Panc1 (cell line): ENCODE measurements around the gene MAPK6. TPM values are rescaled to one million over a fixed set of nuclear protein-coding genes. Genes with fewer than 3 reads are reported as not detected.

Experiments
- ATAC-seq: fragments of 200-7000 bp; cut with Tn5 transposase; 2 replicates; pipeline ENCODE4 v1.9.1; 2020; ENCODE audit warnings: mild to moderate bottlenecking, moderate library complexity
- BruUV-seq: library from RNA; stranded (reverse); fragments of 400-500 nt; replicated peaks from 2 replicates; lab custom pipeline; 2021; lab: Mats Ljungman, UMichigan
- CTCF ChIA-PET: fragments of 300-600 bp; sonication (Branson Sonifier 250); formaldehyde crosslinking; loops from one replicate; lab custom pipeline; 2022; ENCODE audit warnings: antibody characterized with exemption; lab: Charles Lee
- POLR2A ChIA-PET: fragments of 300-600 bp; sonication (Branson Sonifier 250); formaldehyde crosslinking; loops from one replicate; lab custom pipeline; 2022; ENCODE audit warnings: antibody characterized with exemption; lab: Charles Lee
- DNase-seq: peaks from one replicate; pipeline ENCODE4 v3.0.0-alpha.2; 2010; ENCODE audit warnings: low read depth, low spot score
- H3K27ac ChIP-seq: 2 replicates; pipeline ENCODE4 v1.5.1; 2011; ENCODE audit warnings: mild to moderate bottlenecking, low read length, inconsistent platforms
- H3K27me3 ChIP-seq: fragments of 200-500 bp; sonication (Bioruptor generic); 2 replicates; pipeline ENCODE4 v1.6.0; 2014; ENCODE audit warnings: low read length, inconsistent platforms; ENCODE audit not compliant: control insufficient read depth, insufficient read depth
- H3K36me3 ChIP-seq: fragments of 200-500 bp; sonication (Bioruptor generic); 2 replicates; pipeline ENCODE4 v1.5.1; 2014; ENCODE audit warnings: inconsistent platforms, mild to moderate bottlenecking, low read length, moderate library complexity; ENCODE audit not compliant: control insufficient read depth, insufficient read depth
- H3K4me1 ChIP-seq: 2 replicates; pipeline ENCODE4 v1.5.1; 2011; ENCODE audit warnings: inconsistent platforms, mild to moderate bottlenecking, low read length, moderate library complexity; ENCODE audit not compliant: control insufficient read depth, insufficient read depth
- H3K4me3 ChIP-seq, 2 experiments: 2 replicates each; pipeline ENCODE4 v1.5.1; 2011 to 2012; ENCODE audit warnings: low read depth in 2 of 2, low read length in 2 of 2, mild to moderate bottlenecking in 2 of 2, inconsistent platforms in 1 of 2, moderate library complexity in 1 of 2
- H3K9me3 ChIP-seq: fragments of 200-500 bp; sonication (Bioruptor generic); 2 replicates; pipeline ENCODE4 v1.5.1; 2014; ENCODE audit warnings: low read depth, mild to moderate bottlenecking, inconsistent platforms, low read length, moderate library complexity; ENCODE audit not compliant: control insufficient read depth, insufficient read depth
- POLR2AphosphoS5 ChIP-seq: IDR thresholded peaks from 2 replicates; pipeline ENCODE4 v1.6.1; 2012; ENCODE audit warnings: mild to moderate bottlenecking, low read depth, low read length, moderate library complexity
- SIN3A ChIP-seq: IDR thresholded peaks from 2 replicates; pipeline ENCODE4 v1.6.1; 2012; ENCODE audit warnings: low read depth, mild to moderate bottlenecking, low read length, moderate library complexity, borderline replicate concordance; ENCODE audit not compliant: insufficient read depth
- TCF7L2 ChIP-seq: IDR thresholded peaks from 2 replicates; pipeline ENCODE4 v1.6.1; 2011; ENCODE audit warnings: mild to moderate bottlenecking, low read depth, low read length, inconsistent platforms
- in situ Hi-C: cut with HindIII; loops from 2 replicates; pipeline ENCODE4 v1.10.0; 2016; ENCODE audit warnings: low sequenced_read_pairs, low pct_unique_long_range_greater_than_20kb
- intact Hi-C: fragments of 100-400 bp; cut with micrococcal nuclease; formaldehyde crosslinking; loops from one replicate; pipeline ENCODE4 v1.10.0; 2022; ENCODE audit not compliant: unreplicated experiment
- total RNA-seq: library from RNA; stranded (reverse); gene quantifications from one replicate; pipeline ENCODE4 v1.2.1, GENCODE V29; 2021; ENCODE audit not compliant: unreplicated experiment
- TF ChIP-seq, protein P1 (sequence below): fragments of 450-650 bp; IDR thresholded peaks from 2 replicates; pipeline ENCODE4 v1.5.1; 2017; ENCODE audit warnings: mild to moderate bottlenecking
- TF ChIP-seq, protein P2 (sequence below), 2 experiments: IDR thresholded peaks; 2 replicates each; pipeline ENCODE4 v1.6.1; 2011 to 2012; ENCODE audit warnings: low read depth in 2 of 2, control low read depth in 1 of 2, low read length in 1 of 2, mild to moderate bottlenecking in 1 of 2, moderate library complexity in 1 of 2; ENCODE audit not compliant: insufficient read depth in 1 of 2

The MAPK6 gene
- total RNA-seq, 1 experiment from 2014 or later: 66.6 TPM

DNA sequence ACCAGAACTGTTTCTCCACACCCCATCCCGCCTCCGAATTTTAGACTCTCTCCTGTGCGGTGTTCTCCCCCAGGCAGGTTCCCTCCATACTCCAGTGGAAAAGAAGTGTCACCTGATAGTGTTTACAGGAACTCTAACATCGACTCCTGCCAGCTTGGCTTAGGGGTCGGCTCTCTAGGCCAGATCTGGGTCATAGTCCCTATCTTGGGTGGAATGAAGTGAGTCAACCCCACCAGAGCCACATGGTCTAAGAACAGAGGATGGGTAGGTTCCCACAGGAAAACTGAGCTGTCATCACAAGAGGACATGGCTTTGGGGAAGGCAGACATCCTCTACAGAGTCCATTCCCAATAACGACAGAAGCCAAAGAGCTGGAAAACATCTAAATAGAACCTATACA is 87.6 kb downstream of the MAPK6 start:
- CTCF ChIA-PET: interaction anchor here (0.6 kb wide), 2 partner anchors 12 to 84 kb away, joined by 3 to 8 read pairs; no protein-coding TSS in a partner anchor
- ATAC-seq (no peak), DNase-seq (no peak)
- no peaks in the 10 kb centered on the region for H3K9me3 ChIP-seq
- no peak overlapping the region for H3K4me3 ChIP-seq
- TF ChIP-seq, protein P1, sequence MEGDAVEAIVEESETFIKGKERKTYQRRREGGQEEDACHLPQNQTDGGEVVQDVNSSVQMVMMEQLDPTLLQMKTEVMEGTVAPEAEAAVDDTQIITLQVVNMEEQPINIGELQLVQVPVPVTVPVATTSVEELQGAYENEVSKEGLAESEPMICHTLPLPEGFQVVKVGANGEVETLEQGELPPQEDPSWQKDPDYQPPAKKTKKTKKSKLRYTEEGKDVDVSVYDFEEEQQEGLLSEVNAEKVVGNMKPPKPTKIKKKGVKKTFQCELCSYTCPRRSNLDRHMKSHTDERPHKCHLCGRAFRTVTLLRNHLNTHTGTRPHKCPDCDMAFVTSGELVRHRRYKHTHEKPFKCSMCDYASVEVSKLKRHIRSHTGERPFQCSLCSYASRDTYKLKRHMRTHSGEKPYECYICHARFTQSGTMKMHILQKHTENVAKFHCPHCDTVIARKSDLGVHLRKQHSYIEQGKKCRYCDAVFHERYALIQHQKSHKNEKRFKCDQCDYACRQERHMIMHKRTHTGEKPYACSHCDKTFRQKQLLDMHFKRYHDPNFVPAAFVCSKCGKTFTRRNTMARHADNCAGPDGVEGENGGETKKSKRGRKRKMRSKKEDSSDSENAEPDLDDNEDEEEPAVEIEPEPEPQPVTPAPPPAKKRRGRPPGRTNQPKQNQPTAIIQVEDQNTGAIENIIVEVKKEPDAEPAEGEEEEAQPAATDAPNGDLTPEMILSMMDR: no peak
- no peak for TF ChIP-seq TCF7L2
- TF ChIP-seq POLR2AphosphoS5: no peak
- TF ChIP-seq, protein P2, sequence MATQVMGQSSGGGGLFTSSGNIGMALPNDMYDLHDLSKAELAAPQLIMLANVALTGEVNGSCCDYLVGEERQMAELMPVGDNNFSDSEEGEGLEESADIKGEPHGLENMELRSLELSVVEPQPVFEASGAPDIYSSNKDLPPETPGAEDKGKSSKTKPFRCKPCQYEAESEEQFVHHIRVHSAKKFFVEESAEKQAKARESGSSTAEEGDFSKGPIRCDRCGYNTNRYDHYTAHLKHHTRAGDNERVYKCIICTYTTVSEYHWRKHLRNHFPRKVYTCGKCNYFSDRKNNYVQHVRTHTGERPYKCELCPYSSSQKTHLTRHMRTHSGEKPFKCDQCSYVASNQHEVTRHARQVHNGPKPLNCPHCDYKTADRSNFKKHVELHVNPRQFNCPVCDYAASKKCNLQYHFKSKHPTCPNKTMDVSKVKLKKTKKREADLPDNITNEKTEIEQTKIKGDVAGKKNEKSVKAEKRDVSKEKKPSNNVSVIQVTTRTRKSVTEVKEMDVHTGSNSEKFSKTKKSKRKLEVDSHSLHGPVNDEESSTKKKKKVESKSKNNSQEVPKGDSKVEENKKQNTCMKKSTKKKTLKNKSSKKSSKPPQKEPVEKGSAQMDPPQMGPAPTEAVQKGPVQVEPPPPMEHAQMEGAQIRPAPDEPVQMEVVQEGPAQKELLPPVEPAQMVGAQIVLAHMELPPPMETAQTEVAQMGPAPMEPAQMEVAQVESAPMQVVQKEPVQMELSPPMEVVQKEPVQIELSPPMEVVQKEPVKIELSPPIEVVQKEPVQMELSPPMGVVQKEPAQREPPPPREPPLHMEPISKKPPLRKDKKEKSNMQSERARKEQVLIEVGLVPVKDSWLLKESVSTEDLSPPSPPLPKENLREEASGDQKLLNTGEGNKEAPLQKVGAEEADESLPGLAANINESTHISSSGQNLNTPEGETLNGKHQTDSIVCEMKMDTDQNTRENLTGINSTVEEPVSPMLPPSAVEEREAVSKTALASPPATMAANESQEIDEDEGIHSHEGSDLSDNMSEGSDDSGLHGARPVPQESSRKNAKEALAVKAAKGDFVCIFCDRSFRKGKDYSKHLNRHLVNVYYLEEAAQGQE (IDR thresholded peaks at IDR 0.05; ENCODE audit: insufficient read depth in 1 of 2, low read depth in 2 of 2, low read length in 1 of 2): no peak
- no peak for TF ChIP-seq SIN3A
- peaks cover 23% of the 10 kb centered on the region for H3K4me1 ChIP-seq
- no peaks in the 10 kb centered on the region for H3K27me3 ChIP-seq
- in situ Hi-C loops: no loop called here
- no peaks in the 10 kb centered on the region for H3K36me3 ChIP-seq
- no TSS peak for BruUV-seq
- H3K27ac ChIP-seq: no peak overlapping the region
- intact Hi-C loops: no loop called here
- POLR2A ChIA-PET: no interaction called here

- Histone ChIP-seq H3K9me3 (no peaks in the 10 kb centered on the region), H3K27me3 (no peaks in the 10 kb centered on the region), H3K36me3 (no peaks in the 10 kb centered on the region), H3K4me3 (no peak overlapping the region), H3K27ac (no peak overlapping the region), H3K4me1 (peaks cover 18% of the 10 kb centered on the region)
- ChIA-PET POLR2A (no interaction called here), CTCF (interaction anchor here (0.6 kb wide), 1 partner anchor 12 kb away, joined by 8 read pairs; no protein-coding TSS in a partner anchor)
- no peak for ATAC-seq
- intact Hi-C loops: no loop called here
- in situ Hi-C loops: no loop called here
- TF ChIP-seq, protein P1: no peak
- TF ChIP-seq POLR2AphosphoS5: no peak
- no peak for TF ChIP-seq SIN3A
- TF ChIP-seq, protein P2 (IDR thresholded peaks at IDR 0.05; ENCODE audit: insufficient read depth in 1 of 2, low read depth in 2 of 2, low read length in 1 of 2): no peak
- no peak for TF ChIP-seq TCF7L2
- no peak for DNase-seq
- no TSS peak for BruUV-seq
These were observed 88.2 kb downstream of the MAPK6 start for GRCh38 chr15:52107238-52107637.
